ENCODE results near the gene KCNIP2. TPM values are rescaled to one million over a fixed set of nuclear protein-coding genes. Genes with fewer than 3 reads are reported as not detected.

Gene KCNIP2
- total and polyA plus RNA-seq, 2 donors (not counting 3 experiments of a cell fraction or from before 2014, with no cell fraction given): 0.36 to 2.2 TPM

DNA sequence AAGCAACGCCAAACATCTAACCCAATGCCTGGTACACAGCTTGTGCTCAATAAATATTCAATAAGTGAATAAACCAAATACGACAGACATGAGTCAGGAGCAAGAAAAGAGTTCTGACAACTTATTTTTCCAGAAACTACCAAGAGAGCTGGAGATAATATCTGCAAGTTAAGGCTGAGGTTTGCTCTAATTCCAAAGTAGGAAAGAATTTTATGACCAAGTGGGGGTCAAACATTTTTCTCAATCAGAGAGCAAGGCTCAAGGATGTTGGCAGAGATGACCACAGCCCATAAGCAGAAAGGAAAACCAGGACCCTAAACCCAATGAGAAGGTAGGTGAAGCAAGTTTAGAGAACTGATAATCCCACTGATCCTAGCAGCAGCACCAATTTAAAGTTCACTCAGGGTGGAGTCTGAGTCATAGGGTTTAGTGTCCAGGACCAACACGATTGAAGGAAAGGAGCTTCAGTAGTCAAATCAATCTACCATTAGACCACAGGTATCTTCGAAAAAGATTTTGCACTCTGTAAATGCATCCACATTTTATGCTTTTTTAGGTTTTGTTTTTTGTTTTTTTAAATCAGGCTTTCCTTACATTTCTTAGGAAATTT, 49.3 kb upstream of the KCNIP2 start:
- H3K27me3 ChIP-seq (ENCODE audit: control insufficient read depth in 2 of 2, insufficient read depth in 2 of 2, low read length in 2 of 2): no peaks in the 10 kb centered on the region
- H3K79me2 ChIP-seq (ENCODE audit: control insufficient read depth, insufficient read depth, low read length): no peaks in the 10 kb centered on the region
- no peaks in the 10 kb centered on the region for H3K36me3 ChIP-seq (ENCODE audit: control insufficient read depth in 2 of 2, extremely low read depth in 1 of 2, insufficient read depth in 2 of 2, low read length in 2 of 2)
- no TSS peak for BruUV-seq (replicated peaks)
- no peaks in the 10 kb centered on the region for H3K4me1 ChIP-seq (ENCODE audit: control insufficient read depth, extremely low read depth, insufficient read depth, low read length)
- no peak for TF ChIP-seq MYC (IDR thresholded peaks at IDR 0.05; ENCODE audit: low read depth, low read length)
- no peak for TF ChIP-seq JUN (IDR thresholded peaks at IDR 0.05; ENCODE audit: borderline replicate concordance, insufficient read depth, insufficient read length, low read depth)
- TF ChIP-seq EZH2 (IDR thresholded peaks at IDR 0.05; ENCODE audit: borderline replicate concordance, low read depth, low read length, severe bottlenecking): no peak
- TF ChIP-seq POLR2AphosphoS5 (IDR thresholded peaks at IDR 0.05; ENCODE audit: insufficient read depth, low read depth, low read length): no peak
- TF ChIP-seq CTCF (IDR thresholded peaks at IDR 0.05; ENCODE audit: extremely low read depth in 1 of 2, insufficient read depth in 1 of 2, low read depth in 1 of 2, low read length in 2 of 2): no peak
- TF ChIP-seq GATA2 (IDR thresholded peaks at IDR 0.05; ENCODE audit: insufficient read depth, insufficient read length, low read depth, low read length): no peak
- TF ChIP-seq POLR2A (IDR thresholded peaks at IDR 0.05; ENCODE audit: low read depth, low read length): no peak
- TF ChIP-seq, protein P1, sequence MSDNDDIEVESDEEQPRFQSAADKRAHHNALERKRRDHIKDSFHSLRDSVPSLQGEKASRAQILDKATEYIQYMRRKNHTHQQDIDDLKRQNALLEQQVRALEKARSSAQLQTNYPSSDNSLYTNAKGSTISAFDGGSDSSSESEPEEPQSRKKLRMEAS (IDR thresholded peaks at IDR 0.05; ENCODE audit: insufficient read depth, insufficient read length): no peak
- no peak for TF ChIP-seq FOS (IDR thresholded peaks at IDR 0.05; ENCODE audit: borderline replicate concordance, insufficient read depth, low read length)
- H4K20me1 ChIP-seq (replicated peaks; ENCODE audit: control insufficient read depth, extremely low read depth, insufficient read depth, low read length): no peaks in the 10 kb centered on the region
- intact Hi-C loops (cut with micrococcal nuclease): no loop called here
- no peak overlapping the region for H3K4me3 ChIP-seq (replicated peaks in 1 of 3; ENCODE audit: insufficient read depth in 1 of 3, low read depth in 1 of 3, low read length in 3 of 3)
- DNase-seq (ENCODE audit: low read depth, low spot score) (no peak), FAIRE-seq (no peak)
- no peak overlapping the region for H2AFZ ChIP-seq (ENCODE audit: low read depth, low read length)
- H3K9me3 ChIP-seq (replicated peaks; ENCODE audit: control insufficient read depth, insufficient read depth, low read length): no peaks in the 10 kb centered on the region
- no peak overlapping the region for H3K4me2 ChIP-seq (ENCODE audit: insufficient read depth, low read length)
- H3K9ac ChIP-seq (replicated peaks; ENCODE audit: extremely low read depth, insufficient read depth, low read length): no peak overlapping the region
- ChIA-PET CTCF (interaction anchor here (1.3 to 17.2 kb wide), 4 partner anchors 8 to 115 kb away, joined by 3 to 559 read pairs (median 9); no protein-coding TSS in a partner anchor), POLR2A (no interaction called here)
- dilution Hi-C loops (cut with MboI; ENCODE audit: extremely low pct_ligation_motif_present, low sequenced_read_pairs): loop anchor here (25.0 kb wide), 1 partner anchor 94 kb away; no protein-coding TSS in a partner anchor
- H3K27ac ChIP-seq (ENCODE audit: insufficient read depth, low read depth, low read length): no peak overlapping the region
- H3K9me1 ChIP-seq (replicated peaks; ENCODE audit: control insufficient read depth, extremely low read depth, insufficient read depth, low read length): no peaks in the 10 kb centered on the region

All from endothelial cell of umbilical vein (primary cell).